H1 (cell line): ENCODE measurements around the gene EGFLAM. TPM values are rescaled to one million over a fixed set of nuclear protein-coding genes. Genes with fewer than 3 reads are reported as not detected.

Source experiments
- CTCF ChIA-PET: fragments of 300-600 bp; sonication (Branson Sonifier 250); formaldehyde crosslinking; loops from one replicate; lab custom pipeline; 2021; ENCODE audit not compliant: partially characterized antibody; lab: Charles Lee
- POLR2A ChIA-PET: fragments of 300-600 bp; sonication (Branson Sonifier 250); formaldehyde crosslinking; loops from one replicate; lab custom pipeline; 2021; ENCODE audit warnings: inconsistent platforms; ENCODE audit not compliant: partially characterized antibody; lab: Charles Lee
- DNase-seq, 2 experiments: peaks; one replicate each; pipeline versions ENCODE4 v3.0.0 to v3.0.0-alpha.2; 2010 to 2022; ENCODE audit warnings: low spot score in 2 of 2, low read depth in 1 of 2, mixed read lengths in 1 of 2
- FAIRE-seq: peaks from 2 replicates; lab custom pipeline; 2011; peaks lifted over from hg19 to GRCh38; lab: Jason Lieb, UNC
- H2AFZ ChIP-seq: 2 replicates; pipeline ENCODE4 v1.8.1; 2012; ENCODE audit warnings: low read length, inconsistent platforms
- H2AK5ac ChIP-seq: 2 replicates; pipeline ENCODE4 v1.6.1; 2013; ENCODE audit warnings: low read depth, low read length
- H2BK120ac ChIP-seq: replicated peaks from 2 replicates; pipeline ENCODE3; 2013; ENCODE audit warnings: low read depth, low read length, inconsistent platforms
- H2BK12ac ChIP-seq: 2 replicates; pipeline ENCODE4 v1.6.1; 2013; ENCODE audit warnings: low read depth, low read length
- H2BK15ac ChIP-seq: 2 replicates; pipeline ENCODE4 v1.6.1; 2013; ENCODE audit warnings: low read length
- H2BK20ac ChIP-seq: 2 replicates; pipeline ENCODE4 v1.6.1; 2013; ENCODE audit warnings: low read length
- H2BK5ac ChIP-seq: 2 replicates; pipeline ENCODE4 v1.6.1; 2013; ENCODE audit warnings: low read depth, low read length
- H3K14ac ChIP-seq: 2 replicates; pipeline ENCODE4 v1.6.1; 2013; ENCODE audit warnings: inconsistent platforms; ENCODE audit not compliant: insufficient read length
- H3K18ac ChIP-seq: 2 replicates; pipeline ENCODE4 v1.6.1; 2013; ENCODE audit warnings: low read length; ENCODE audit errors: extremely low read depth
- H3K23ac ChIP-seq: 2 replicates; pipeline ENCODE4 v1.6.1; 2013; ENCODE audit warnings: inconsistent platforms; ENCODE audit not compliant: insufficient read length
- H3K23me2 ChIP-seq: 2 replicates; pipeline ENCODE4 v1.6.1; 2013; ENCODE audit warnings: low read depth, low read length
- H3K27ac ChIP-seq: 2 replicates; pipeline ENCODE4 v1.6.1; 2011; ENCODE audit warnings: low read depth, low read length, inconsistent platforms
- H3K27me3 ChIP-seq, 4 experiments: replicated peaks in 1 of 4; 1 replicate in 1 of 4; 2 replicates in 3 of 4; pipeline versions ENCODE4 v1.6.1 to v1.8.1; 2011 to 2013; ENCODE audit warnings: low read length in 3 of 4, mild to moderate bottlenecking in 3 of 4, inconsistent platforms in 2 of 4, mixed read lengths in 2 of 4, moderate library complexity in 1 of 4; ENCODE audit not compliant: control insufficient read depth in 3 of 4, insufficient read depth in 3 of 4; ENCODE audit errors: extremely low read depth in 1 of 4
- H3K36me3 ChIP-seq, 4 experiments: 2 replicates each; pipeline versions ENCODE4 v1.6.1 to v1.8.1; 2011 to 2013; ENCODE audit warnings: mild to moderate bottlenecking in 4 of 4, low read length in 3 of 4, moderate library complexity in 2 of 4, control low read depth in 1 of 4, inconsistent platforms in 1 of 4; ENCODE audit not compliant: insufficient read depth in 4 of 4, control insufficient read depth in 2 of 4
- H3K4ac ChIP-seq: replicated peaks from 2 replicates; pipeline ENCODE3; 2013; ENCODE audit warnings: low read length, low read depth, mixed read lengths, inconsistent platforms; ENCODE audit not compliant: insufficient read length
- H3K4me1 ChIP-seq, 4 experiments: replicated peaks in 1 of 4; 1 replicate in 1 of 4; 2 replicates in 3 of 4; pipeline versions ENCODE4 v1.6.1 to v1.8.1; 2011 to 2013; ENCODE audit warnings: low read length in 3 of 4, inconsistent platforms in 2 of 4, mixed read lengths in 1 of 4; ENCODE audit not compliant: insufficient read depth in 4 of 4, control insufficient read depth in 3 of 4
- H3K4me2 ChIP-seq, 2 experiments: 2 replicates each; pipeline versions ENCODE4 v1.6.1 to v1.8.1; 2011 to 2013; ENCODE audit warnings: low read depth in 2 of 2, low read length in 2 of 2, control low read depth in 1 of 2, inconsistent platforms in 1 of 2, mild to moderate bottlenecking in 1 of 2; ENCODE audit not compliant: insufficient read depth in 1 of 2
- H3K4me3 ChIP-seq, 4 experiments: fragments of 200-600, 300-600 bp in 1 of 4; sonication (generic), shearing (Covaris generic), sonication (Bioruptor Twin) in 1 of 4; 2 replicates each; pipeline versions ENCODE4 v1.5.1 to v1.8.1; 2011 to 2016; ENCODE audit warnings: low read length in 4 of 4, low read depth in 3 of 4, control low read depth in 2 of 4, inconsistent platforms in 2 of 4, mild to moderate bottlenecking in 2 of 4, mixed read lengths in 1 of 4, moderate library complexity in 1 of 4; ENCODE audit not compliant: insufficient read depth in 2 of 4; ENCODE audit errors: extremely low read depth in 1 of 4
- H3K56ac ChIP-seq: replicated peaks from 2 replicates; pipeline ENCODE3; 2013; ENCODE audit warnings: low read depth, mild to moderate bottlenecking, mixed read lengths, low read length, inconsistent platforms; ENCODE audit not compliant: insufficient read length
- H3K79me1 ChIP-seq: 2 replicates; pipeline ENCODE4 v1.6.1; 2013; ENCODE audit warnings: low read depth, low read length, control low read depth
- H3K79me2 ChIP-seq, 2 experiments: 2 replicates each; pipeline versions ENCODE4 v1.6.1 to v1.8.1; 2012 to 2013; ENCODE audit warnings: low read length in 2 of 2, mild to moderate bottlenecking in 2 of 2, inconsistent platforms in 1 of 2; ENCODE audit not compliant: insufficient read depth in 2 of 2, control insufficient read depth in 1 of 2
- H3K9ac ChIP-seq, 4 experiments: replicated peaks in 1 of 4; 1 replicate in 1 of 4; 2 replicates in 3 of 4; pipeline versions ENCODE4 v1.6.1 to v1.8.1; 2011 to 2013; ENCODE audit warnings: low read depth in 3 of 4, low read length in 3 of 4, control low read depth in 2 of 4, mild to moderate bottlenecking in 2 of 4, moderate library complexity in 2 of 4, inconsistent platforms in 1 of 4; ENCODE audit errors: extremely low read depth in 1 of 4
- H3K9me3 ChIP-seq, 2 experiments: 2 replicates each; pipeline versions ENCODE4 v1.6.1 to v1.8.1; 2012 to 2013; ENCODE audit warnings: mild to moderate bottlenecking in 2 of 2, moderate library complexity in 2 of 2, control low read depth in 1 of 2, inconsistent platforms in 1 of 2, low read depth in 1 of 2, low read length in 1 of 2, mixed read lengths in 1 of 2; ENCODE audit not compliant: insufficient read depth in 2 of 2
- H4K20me1 ChIP-seq, 2 experiments: replicated peaks in 1 of 2; 2 replicates each; pipeline versions ENCODE3 to v1.8.1; 2011 to 2013; ENCODE audit warnings: inconsistent platforms in 2 of 2, low read length in 2 of 2, mild to moderate bottlenecking in 1 of 2; ENCODE audit not compliant: insufficient read depth in 2 of 2, control insufficient read depth in 1 of 2
- H4K5ac ChIP-seq: 2 replicates; pipeline ENCODE4 v1.6.1; 2013; ENCODE audit warnings: low read length, low read depth, mixed read lengths, inconsistent platforms; ENCODE audit not compliant: insufficient read length
- H4K8ac ChIP-seq: 2 replicates; pipeline ENCODE4 v1.8.0; 2013; ENCODE audit warnings: mild to moderate bottlenecking, moderate library complexity, low read length, inconsistent platforms; ENCODE audit not compliant: insufficient read depth; ENCODE audit errors: extremely low read depth
- H4K91ac ChIP-seq: replicated peaks from 2 replicates; pipeline ENCODE3; 2013; ENCODE audit warnings: low read length, mixed read lengths, inconsistent platforms; ENCODE audit not compliant: insufficient read length
- BRCA1 ChIP-seq: IDR thresholded peaks from 2 replicates; pipeline ENCODE4 v1.6.1; 2012; ENCODE audit warnings: low read depth, low read length, improper control_type of control experiment
- CREB1 ChIP-seq: IDR thresholded peaks from 2 replicates; pipeline ENCODE4 v1.6.1; 2012; ENCODE audit warnings: inconsistent platforms
- EZH2 ChIP-seq: fragments of 200-600 bp; sonication (generic); IDR thresholded peaks from 2 replicates; pipeline ENCODE4 v1.7.1; 2012; ENCODE audit warnings: low read depth, mild to moderate bottlenecking, moderate library complexity, low read length, inconsistent platforms; ENCODE audit not compliant: severe bottlenecking
- POU5F1 ChIP-seq: IDR thresholded peaks from 2 replicates; pipeline ENCODE4 v1.6.1; 2011; ENCODE audit warnings: low read depth, mild to moderate bottlenecking, low read length, moderate library complexity
- RAD21 ChIP-seq, 2 experiments: IDR thresholded peaks in 1 of 2; conservative IDR thresholded peaks in 1 of 2; 2 replicates each; pipeline ENCODE4 v1.6.1; 2011; ENCODE audit warnings: low read depth in 2 of 2, low read length in 2 of 2, improper control_type of control experiment in 1 of 2, inconsistent platforms in 1 of 2, mild to moderate bottlenecking in 1 of 2, moderate library complexity in 1 of 2
- SP4 ChIP-seq: IDR thresholded peaks from 2 replicates; pipeline ENCODE4 v1.6.1; 2012; ENCODE audit warnings: low read length, inconsistent platforms
- TBP ChIP-seq: IDR thresholded peaks from 2 replicates; pipeline ENCODE4 v1.6.1; 2011; ENCODE audit warnings: low read depth, low read length, improper control_type of control experiment
- whole genome bisulfite sequencing, 2 experiments: shearing (Covaris generic) in 1 of 2; methylation state at CpG; one replicate each; pipeline versions ENCODE4 v1.1.6 to v1.1.7; 2013 to 2015; ENCODE audit warnings: low lambda C conversion rate in 2 of 2, mixed read lengths in 2 of 2, inconsistent platforms in 1 of 2, low coverage in 1 of 2, missing lambda C conversion rate in 1 of 2; ENCODE audit not compliant: insufficient replicate concordance in 2 of 2, insufficient coverage in 1 of 2, insufficient read length in 1 of 2; ENCODE audit errors: extremely low coverage in 1 of 2, missing lambda C conversion rate in 1 of 2; 5-methylcytosine and 5-hydroxymethylcytosine counted together
- polyA plus RNA-seq, 7 experiments: library from polyadenylated mRNA; depleted of rRNA in 3 of 7; stranded (reverse) in 5 of 7; unstranded in 2 of 7; fragments of >200 nt in 5 of 7; fragments of 200-250 nt in 2 of 7; gene quantifications; 1 replicate in 5 of 7; 2 replicates in 1 of 7; 4 replicates in 1 of 7; pipeline versions ENCODE4 v1.2.1 to v1.2.3, GENCODE V29; 2011 to 2013; ENCODE audit warnings: missing spikeins in 2 of 7, mixed read lengths in 2 of 7
- total RNA-seq: library from RNA; stranded (reverse); fragmentation: NEBNext Ultra II Directional; extraction: Animal tissue kit (Norgen Biotek cat#: 25700); gene quantifications from 2 replicates; pipeline ENCODE4 v1.2.1, GENCODE V29; 2021
- TF ChIP-seq, protein P1 (sequence below), 3 experiments: IDR thresholded peaks; 1 replicate in 2 of 3; 2 replicates in 1 of 3; pipeline versions ENCODE4 v1.5.1 to v1.6.1; 2011; ENCODE audit warnings: low read length in 3 of 3, mild to moderate bottlenecking in 3 of 3, inconsistent platforms in 2 of 3, low read depth in 1 of 3, moderate library complexity in 1 of 3; ENCODE audit not compliant: insufficient read depth in 1 of 3; ENCODE audit errors: control extremely low read depth in 1 of 3
- TF ChIP-seq, protein P2 (sequence below): IDR thresholded peaks from 2 replicates; pipeline ENCODE4 v1.6.1; 2012; ENCODE audit warnings: inconsistent platforms

EGFLAM gene
- total and polyA plus RNA-seq, 2 of the 8 experiments (the other 6 are each of a cell fraction or from before 2014, with no cell fraction given): 0.20 to 0.24 TPM

- H3K56ac ChIP-seq: no peak overlapping the region
- H2BK15ac ChIP-seq: no peak overlapping the region
- H3K79me2 ChIP-seq: no peaks in the 10 kb centered on the region
- 86% methylated on average over 18 of the region's 18 CpGs; no CpG with 5 or more reads in 1 of the 2 experiments for WGBS, 2 experiments
- no peak overlapping the region for H2BK120ac ChIP-seq
- H4K91ac ChIP-seq: no peak overlapping the region
- ChIA-PET POLR2A (interaction anchor here (0.6 kb wide), 1 partner anchor 1128 kb away, joined by 3 read pairs; no protein-coding TSS in a partner anchor), CTCF (interaction anchor here (0.8 to 1.8 kb wide), 8 partner anchors 11 to 341 kb away, joined by 3 to 7 read pairs (median 4); no protein-coding TSS in a partner anchor)
- H3K4me1 ChIP-seq: peaks cover 0 to 12% (median 2%) of the 10 kb centered on the region in 4 experiments; a peak in 3 of 7 replicates
- no peak overlapping the region for H3K14ac ChIP-seq
- H4K20me1 ChIP-seq: no peaks in the 10 kb centered on the region
- no peak overlapping the region for H3K4ac ChIP-seq
- no peaks in the 10 kb centered on the region for H3K9me3 ChIP-seq
- H2BK20ac ChIP-seq: no peak overlapping the region
- FAIRE-seq (no peak), DNase-seq (no peak)
- peak overlapping the region; percentile 41; the same call in 1 of the 2 replicates for H4K8ac ChIP-seq
- no peak overlapping the region for H3K4me3 ChIP-seq
- no peaks in the 10 kb centered on the region for H3K36me3 ChIP-seq
- H3K23ac ChIP-seq: no peak overlapping the region
- 0 out of 2 replicates have a peak overlapping the region, but pooled peaks have one; percentile 4 for H3K18ac ChIP-seq
- H3K4me2 ChIP-seq: no peak overlapping the region
- H4K5ac ChIP-seq: no peak overlapping the region
- H3K79me1 ChIP-seq: no peaks in the 10 kb centered on the region
- H2BK12ac ChIP-seq: no peak overlapping the region
- no peaks in the 10 kb centered on the region for H3K23me2 ChIP-seq
- no peak overlapping the region for H3K9ac ChIP-seq
- no peak overlapping the region for H2AFZ ChIP-seq
- H2BK5ac ChIP-seq: no peak overlapping the region; the same call in 1 of the 2 replicates
- H3K27me3 ChIP-seq: no peaks in the 10 kb centered on the region
- H2AK5ac ChIP-seq: no peak overlapping the region
- no peak overlapping the region for H3K27ac ChIP-seq
- TF ChIP-seq CREB1: no peak
- TF ChIP-seq, protein P1, sequence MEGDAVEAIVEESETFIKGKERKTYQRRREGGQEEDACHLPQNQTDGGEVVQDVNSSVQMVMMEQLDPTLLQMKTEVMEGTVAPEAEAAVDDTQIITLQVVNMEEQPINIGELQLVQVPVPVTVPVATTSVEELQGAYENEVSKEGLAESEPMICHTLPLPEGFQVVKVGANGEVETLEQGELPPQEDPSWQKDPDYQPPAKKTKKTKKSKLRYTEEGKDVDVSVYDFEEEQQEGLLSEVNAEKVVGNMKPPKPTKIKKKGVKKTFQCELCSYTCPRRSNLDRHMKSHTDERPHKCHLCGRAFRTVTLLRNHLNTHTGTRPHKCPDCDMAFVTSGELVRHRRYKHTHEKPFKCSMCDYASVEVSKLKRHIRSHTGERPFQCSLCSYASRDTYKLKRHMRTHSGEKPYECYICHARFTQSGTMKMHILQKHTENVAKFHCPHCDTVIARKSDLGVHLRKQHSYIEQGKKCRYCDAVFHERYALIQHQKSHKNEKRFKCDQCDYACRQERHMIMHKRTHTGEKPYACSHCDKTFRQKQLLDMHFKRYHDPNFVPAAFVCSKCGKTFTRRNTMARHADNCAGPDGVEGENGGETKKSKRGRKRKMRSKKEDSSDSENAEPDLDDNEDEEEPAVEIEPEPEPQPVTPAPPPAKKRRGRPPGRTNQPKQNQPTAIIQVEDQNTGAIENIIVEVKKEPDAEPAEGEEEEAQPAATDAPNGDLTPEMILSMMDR (IDR thresholded peaks at IDR 0.05; ENCODE audit: control extremely low read depth in 1 of 3, insufficient read depth in 1 of 3, low read depth in 1 of 3, low read length in 3 of 3): no peak
- no peak for TF ChIP-seq POU5F1
- TF ChIP-seq, protein P2, sequence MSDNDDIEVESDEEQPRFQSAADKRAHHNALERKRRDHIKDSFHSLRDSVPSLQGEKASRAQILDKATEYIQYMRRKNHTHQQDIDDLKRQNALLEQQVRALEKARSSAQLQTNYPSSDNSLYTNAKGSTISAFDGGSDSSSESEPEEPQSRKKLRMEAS: no peak
- TF ChIP-seq TBP: no peak
- TF ChIP-seq EZH2: no peak
- no peak for TF ChIP-seq BRCA1
- no peak for TF ChIP-seq RAD21 (IDR thresholded peaks at IDR 0.05 in 1 of 2, conservative IDR thresholded peaks at IDR 0.05 in 1 of 2; ENCODE audit: low read depth in 2 of 2, low read length in 2 of 2)
- TF ChIP-seq SP4: no peak
These were observed 210.8 kb downstream of the EGFLAM start for GRCh38 chr5:38468978-38469706.
